GM12892 (cell line): ENCODE results near the gene STK32C.
"Not testable (repeated sequence)": the region's sequence is repeated elsewhere in the genome, so short reads cannot be mapped to it uniquely, and the experiment has no call there.

Source experiments
- DNase-seq: peaks from one replicate; pipeline ENCODE4 v3.0.0; 2011; ENCODE audit not compliant: insufficient read length
- FAIRE-seq: peaks from 2 replicates; lab custom pipeline; 2011; peaks lifted over from hg19 to GRCh38; lab: Jason Lieb, UNC
- POLR2A ChIP-seq: IDR thresholded peaks from 2 replicates; pipeline ENCODE4 v1.6.1; 2011; ENCODE audit warnings: low read depth, low read length, control low read depth
- POLR2AphosphoS5 ChIP-seq: IDR thresholded peaks from 2 replicates; pipeline ENCODE4 v1.6.1; 2011; ENCODE audit warnings: low read depth, low read length, control low read depth
- TAF1 ChIP-seq: IDR thresholded peaks from 2 replicates; pipeline ENCODE4 v1.6.1; 2011; ENCODE audit warnings: low read depth, mild to moderate bottlenecking, control low read depth, low read length, borderline replicate concordance

The STK32C gene

GRCh38 chr10:132168571-132169030, 139.1 kb downstream of the STK32C start:
- no peak for FAIRE-seq
- DNase-seq = no peak
- TF ChIP-seq POLR2A (no peak), TAF1 (no peak), POLR2AphosphoS5 (no peak)

GRCh38 chr10:132167976-132168375, 139.8 kb downstream of the STK32C start:
- FAIRE-seq = no peak
- DNase-seq = no peak
- TF ChIP-seq POLR2A (no peak), TAF1 (no peak), POLR2AphosphoS5 (no peak)

GRCh38 chr10:132167041-132167674, 140.6 kb downstream of the STK32C start:
- DNase-seq (no peak), FAIRE-seq (no peak)
- TF ChIP-seq TAF1 = no peak
- TF ChIP-seq POLR2A = no peak
- TF ChIP-seq POLR2AphosphoS5 = no peak

- no peak for DNase-seq
- no peak for TF ChIP-seq TAF1
- no peak for TF ChIP-seq POLR2AphosphoS5
- no peak for TF ChIP-seq POLR2A
- no peak for FAIRE-seq
These were observed 141.4 kb downstream of the STK32C start for GRCh38 chr10:132166216-132166950.

GRCh38 chr10:132165416-132165980, 142.3 kb downstream of the STK32C start:
- TF ChIP-seq POLR2A (no peak), POLR2AphosphoS5 (no peak), TAF1 (no peak)
- no peak for FAIRE-seq
- DNase-seq = no peak

GRCh38 chr10:132164761-132165278, 142.9 kb downstream of the STK32C start:
- FAIRE-seq = no peak
- TF ChIP-seq TAF1 (no peak), POLR2AphosphoS5 (no peak), POLR2A (no peak)
- DNase-seq = no peak

GRCh38 chr10:132163826-132164515, 143.8 kb downstream of the STK32C start:
- FAIRE-seq (no peak), DNase-seq (no peak)
- TF ChIP-seq POLR2AphosphoS5 = no peak

- no peak for DNase-seq
- FAIRE-seq = no peak
These were observed 144.4 kb downstream of the STK32C start for GRCh38 chr10:132163278-132163765.

GRCh38 chr10:132162590-132163277, 145.0 kb downstream of the STK32C start:
- TF ChIP-seq TAF1 = no peak
- no peak for TF ChIP-seq POLR2AphosphoS5
- TF ChIP-seq POLR2A = no peak
- DNase-seq (no peak), FAIRE-seq (no peak)

More at GRCh38 chr10:132163278-132163765, 144.4 kb downstream of the STK32C start:
- TF ChIP-seq TAF1 = no peak
- no peak for TF ChIP-seq POLR2AphosphoS5
- no peak for TF ChIP-seq POLR2A

GRCh38 chr10:132162021-132162531, 145.7 kb downstream of the STK32C start:
- no peak for TF ChIP-seq TAF1
- no peak for TF ChIP-seq POLR2AphosphoS5
- TF ChIP-seq POLR2A = no peak
- FAIRE-seq (no peak), DNase-seq (no peak)

- DNase-seq = not testable (repeated sequence)
These were observed 146.7 kb downstream of the STK32C start for GRCh38 chr10:132160834-132161622.

GRCh38 chr10:132160231-132160630, 147.5 kb downstream of the STK32C start:
- not testable (repeated sequence) for FAIRE-seq, DNase-seq

More at GRCh38 chr10:132160834-132161622, 146.7 kb downstream of the STK32C start:
- not testable (repeated sequence) for FAIRE-seq

- not testable (repeated sequence) for FAIRE-seq, DNase-seq
These were observed 148.2 kb downstream of the STK32C start for GRCh38 chr10:132159302-132160230.
